ENCODE data around the gene SPATA31D4. TPM values are rescaled to one million over a fixed set of nuclear protein-coding genes. Genes with fewer than 3 reads are reported as not detected.

SPATA31D4 gene
- total RNA-seq, 1 donor, result not detected

GRCh38 chr9:81964218-81965171, 36.3 kb downstream of the SPATA31D4 start:
- TF ChIP-seq CTCF (IDR thresholded peaks at IDR 0.05; ENCODE audit: insufficient read depth, low read length), result no peak
- no peak overlapping the region for H3K4me3 ChIP-seq (ENCODE audit: low read depth, low read length)
- DNase-seq (ENCODE audit: low read depth), result peak; percentile 56

GRCh38 chr9:81968026-81968425, 39.8 kb downstream of the SPATA31D4 start:
- no peak overlapping the region for H3K4me3 ChIP-seq (ENCODE audit: low read depth, low read length)
- TF ChIP-seq CTCF (IDR thresholded peaks at IDR 0.05; ENCODE audit: insufficient read depth, low read length), result no peak
- DNase-seq (ENCODE audit: low read depth), result no peak

- peak; percentile 61 for DNase-seq (ENCODE audit: low read depth)
- H3K4me3 ChIP-seq (ENCODE audit: low read depth, low read length), result no peak overlapping the region
- peak; percentile 14 for TF ChIP-seq CTCF (IDR thresholded peaks at IDR 0.05; ENCODE audit: insufficient read depth, low read length)
Observed at GRCh38 chr9:81969971-81970370, 41.7 kb downstream of the SPATA31D4 start.

GRCh38 chr9:81971727-81972126, 43.5 kb downstream of the SPATA31D4 start:
- no peak for TF ChIP-seq CTCF (IDR thresholded peaks at IDR 0.05; ENCODE audit: insufficient read depth, low read length)
- H3K4me3 ChIP-seq (ENCODE audit: low read depth, low read length), result no peak overlapping the region
- no peak for DNase-seq (ENCODE audit: low read depth)

GRCh38 chr9:81974764-81975163, 46.5 kb downstream of the SPATA31D4 start:
- no peak overlapping the region for H3K4me3 ChIP-seq (ENCODE audit: low read depth, low read length)
- DNase-seq (ENCODE audit: low read depth), result no peak
- no peak for TF ChIP-seq CTCF (IDR thresholded peaks at IDR 0.05; ENCODE audit: insufficient read depth, low read length)

- TF ChIP-seq CTCF (IDR thresholded peaks at IDR 0.05; ENCODE audit: insufficient read depth, low read length), result no peak
- no peak overlapping the region for H3K4me3 ChIP-seq (ENCODE audit: low read depth, low read length)
- no peak for DNase-seq (ENCODE audit: low read depth)
Observed at GRCh38 chr9:81976351-81976750, 48.1 kb downstream of the SPATA31D4 start.

Data from fibroblast of the aortic adventitia (primary cell).